Thymus (tissue), 11 donors: ENCODE results near the gene KIF14. TPM values are rescaled to one million over a fixed set of nuclear protein-coding genes. Genes with fewer than 3 reads are reported as not detected.
A peak's percentile ranks its signal among the peaks of the same experiment; 100 is the strongest.

ENCODE experiments used
- DNase-seq, 9 donors: peaks; one replicate each; pipeline ENCODE4 v3.0.0-alpha.2; 2013; ENCODE audit warnings: low spot score in 9 of 9, low read depth in 6 of 9, missing footprints in 1 of 9
- H3K27ac ChIP-seq, 2 donors: one replicate each; pipeline ENCODE4 v1.5.1; 2013; ENCODE audit warnings: control low read depth in 1 of 2, low read depth in 1 of 2, low read length in 1 of 2, mild to moderate bottlenecking in 1 of 2, moderate library complexity in 1 of 2
- H3K27me3 ChIP-seq, 2 donors: one replicate each; pipeline ENCODE4 v1.5.1; 2013; ENCODE audit warnings: low read length in 1 of 2; ENCODE audit not compliant: control insufficient read depth in 2 of 2, insufficient read depth in 1 of 2
- H3K36me3 ChIP-seq, 2 donors: one replicate each; pipeline ENCODE4 v1.5.1; 2013; ENCODE audit warnings: low read length in 1 of 2, mild to moderate bottlenecking in 1 of 2, moderate library complexity in 1 of 2; ENCODE audit not compliant: control insufficient read depth in 2 of 2, insufficient read depth in 2 of 2
- H3K4me1 ChIP-seq, 2 donors: one replicate each; pipeline ENCODE4 v1.5.1; 2013; ENCODE audit warnings: low read length in 2 of 2; ENCODE audit not compliant: control insufficient read depth in 2 of 2, insufficient read depth in 2 of 2
- H3K4me3 ChIP-seq, 2 donors: one replicate each; pipeline ENCODE4 v1.5.1; 2013; ENCODE audit warnings: low read length in 2 of 2, control low read depth in 1 of 2, mild to moderate bottlenecking in 1 of 2
- H3K9me3 ChIP-seq, 2 donors: one replicate each; pipeline ENCODE4 v1.5.1; 2013; ENCODE audit warnings: low read length in 1 of 2, mild to moderate bottlenecking in 1 of 2; ENCODE audit not compliant: control insufficient read depth in 2 of 2, insufficient read depth in 1 of 2
- WGBS: extraction: QIAGEN DNeasy Blood & Tissue Kit; methylation state at CpG from one replicate; pipeline ENCODE4 v1.1.7; 2013; 5-methylcytosine and 5-hydroxymethylcytosine counted together
- polyA plus RNA-seq: library from polyadenylated mRNA; stranded (reverse); fragments of 200-250 nt; gene quantifications from one replicate; pipeline ENCODE4 v1.2.3, GENCODE V29; 2013
- total RNA-seq: library from RNA; stranded (reverse); fragments of 120-200 nt; gene quantifications from one replicate; pipeline ENCODE4 v1.2.4, GENCODE V29; 2013
- donor health status: healthy.

Gene KIF14
- total and polyA plus RNA-seq, 2 donors: 1.4 to 14.4 TPM

GRCh38 chr1:200626853-200627534 is 6.4 kb upstream of the KIF14 start:
- Histone ChIP-seq H3K36me3 (no peaks in the 10 kb centered on the region), H3K27me3 (no peaks in the 10 kb centered on the region), H3K9me3 (no peaks in the 10 kb centered on the region), H3K27ac (no peak overlapping the region), H3K4me3 (no peak overlapping the region), H3K4me1 (peaks cover 0 to 12% of the 10 kb centered on the region in 2 donors)
- no peak for DNase-seq
- WGBS: 82% methylated on average over 5 of the region's 5 CpGs

DNA sequence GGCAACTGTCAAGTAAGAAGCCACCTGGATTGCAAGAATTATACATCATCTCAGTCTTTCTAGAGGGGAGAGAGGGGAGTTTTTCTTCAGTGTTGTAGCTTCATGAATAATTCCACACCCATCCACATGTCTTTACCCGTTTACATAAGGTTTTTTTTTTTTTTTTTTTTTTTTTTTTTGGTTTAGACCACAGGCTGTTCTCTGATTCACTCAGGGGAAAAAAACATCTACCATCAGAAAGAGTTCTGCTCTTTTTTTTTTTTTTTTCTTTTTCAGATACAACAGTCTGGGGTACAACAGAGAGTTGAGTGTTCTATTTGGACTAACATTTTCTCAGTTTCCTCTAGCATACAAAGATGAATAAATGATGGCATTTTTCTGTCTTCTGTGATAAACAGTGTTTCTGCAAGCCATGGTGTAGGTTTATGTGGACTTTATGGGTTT is 4.9 kb upstream of the KIF14 start:
- no peaks in the 10 kb centered on the region for H3K27me3 ChIP-seq
- WGBS: 0% methylated on average over 1 of the region's 1 CpG
- H3K27ac ChIP-seq: no peak overlapping the region
- no peak overlapping the region for H3K4me3 ChIP-seq
- H3K9me3 ChIP-seq: no peaks in the 10 kb centered on the region
- no peaks in the 10 kb centered on the region for H3K36me3 ChIP-seq
- DNase-seq: peak in 2 of 9 donors; percentile 10 to 45
- peaks cover 2 to 15% of the 10 kb centered on the region in 2 donors for H3K4me1 ChIP-seq

DNA sequence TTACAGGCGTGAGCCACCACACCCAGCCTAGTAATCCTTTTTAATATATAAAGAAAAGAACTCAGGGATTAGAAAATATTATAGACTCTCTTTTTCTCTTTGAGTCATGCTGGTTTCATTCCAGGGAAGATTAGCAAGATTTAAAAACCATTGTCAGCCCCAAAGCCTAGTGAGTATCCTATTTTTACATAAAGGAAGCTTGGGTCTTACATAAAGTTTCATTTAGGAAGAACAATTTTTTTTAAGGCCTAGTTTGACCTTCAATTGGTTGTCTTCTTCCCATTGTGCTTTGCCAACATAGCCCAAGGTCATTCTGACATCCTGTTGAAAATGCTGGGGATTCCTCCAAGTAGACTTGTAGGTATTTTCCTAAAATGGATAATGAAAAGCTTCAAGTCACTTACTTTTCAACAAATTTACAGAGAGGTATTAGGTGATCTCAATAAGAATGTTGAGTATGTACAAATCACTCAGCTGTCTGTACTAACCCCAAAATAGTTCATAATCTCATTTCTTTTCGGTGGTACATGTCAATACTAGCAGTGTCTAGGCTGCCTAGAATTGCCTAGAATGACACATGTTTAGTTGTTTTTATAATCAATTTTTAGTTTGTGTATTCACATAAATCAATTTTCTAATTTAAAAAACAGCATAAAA is 4.3 kb upstream of the KIF14 start:
- H3K36me3 ChIP-seq: no peaks in the 10 kb centered on the region
- no peak overlapping the region for H3K27ac ChIP-seq
- no peaks in the 10 kb centered on the region for H3K27me3 ChIP-seq
- no peaks in the 10 kb centered on the region for H3K9me3 ChIP-seq
- WGBS: 93% methylated on average over 2 of the region's 2 CpGs
- H3K4me1 ChIP-seq: peaks cover 4 to 15% of the 10 kb centered on the region in 2 donors
- H3K4me3 ChIP-seq: no peak overlapping the region
- no peak for DNase-seq

DNA sequence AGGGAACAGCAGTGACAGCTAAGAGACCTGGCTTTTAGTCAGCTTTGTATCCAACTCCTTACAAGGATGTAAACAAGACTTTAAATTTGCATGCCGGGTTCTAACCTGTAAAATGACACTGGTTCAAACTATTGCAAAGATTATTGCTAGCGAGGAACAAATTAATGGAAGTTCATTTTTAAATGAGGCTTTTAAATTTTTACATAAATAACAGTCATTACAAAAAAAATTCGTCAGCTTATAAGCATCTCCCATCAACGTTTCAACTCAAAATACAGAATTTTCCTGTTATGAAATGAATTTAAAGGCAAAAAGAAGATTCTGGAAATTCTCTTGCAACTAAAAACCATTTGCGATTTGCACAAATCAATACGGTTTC is 668 bp downstream of the KIF14 start:
- H3K9me3 ChIP-seq: no peaks in the 10 kb centered on the region
- H3K27me3 ChIP-seq: no peaks in the 10 kb centered on the region
- no peak overlapping the region for H3K27ac ChIP-seq
- 41% methylated on average over 6 of the region's 6 CpGs for WGBS
- H3K4me3 ChIP-seq: peak overlapping the region; percentile 72 to 84
- peaks cover 3 to 21% of the 10 kb centered on the region in 2 donors for H3K36me3 ChIP-seq
- peaks cover 4 to 15% of the 10 kb centered on the region in 2 donors for H3K4me1 ChIP-seq
- no peak for DNase-seq

DNA sequence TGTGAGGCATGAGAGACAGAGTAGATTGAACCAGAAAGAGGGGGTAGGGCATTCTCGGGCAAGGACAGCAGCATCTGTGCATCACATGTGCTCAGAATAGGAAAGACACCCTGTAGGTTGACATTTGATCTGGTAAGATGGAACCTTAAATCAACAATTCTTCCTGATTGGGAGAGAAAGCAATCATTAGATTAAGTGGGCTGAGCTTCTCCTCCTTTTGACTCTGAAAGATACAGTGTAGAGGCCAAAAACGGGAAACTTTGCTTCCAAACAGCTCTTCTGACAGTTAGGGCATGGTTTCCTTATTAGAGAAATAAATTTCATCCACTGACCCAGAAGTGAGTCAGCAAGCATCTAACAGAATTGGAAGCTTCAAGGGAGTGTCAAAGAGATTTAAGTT is 9.7 kb downstream of the KIF14 start:
- no peak for DNase-seq
- peaks cover 12 to 52% of the 10 kb centered on the region in 2 donors for H3K36me3 ChIP-seq
- H3K4me1 ChIP-seq: no peaks in the 10 kb centered on the region
- H3K27ac ChIP-seq: no peak overlapping the region
- H3K4me3 ChIP-seq: no peak overlapping the region
- no peaks in the 10 kb centered on the region for H3K27me3 ChIP-seq
- 80% methylated on average over 2 of the region's 2 CpGs for WGBS
- no peaks in the 10 kb centered on the region for H3K9me3 ChIP-seq

- Histone ChIP-seq H3K9me3 (no peaks in the 10 kb centered on the region), H3K27ac (no peak overlapping the region), H3K36me3 (peaks cover 8 to 46% of the 10 kb centered on the region in 2 donors), H3K4me3 (no peak overlapping the region), H3K4me1 (no peaks in the 10 kb centered on the region), H3K27me3 (no peaks in the 10 kb centered on the region)
- 99% methylated on average over 1 of the region's 1 CpG for WGBS
- DNase-seq: no peak
These were observed 17.9 kb downstream of the KIF14 start for GRCh38 chr1:200602632-200603031.

GRCh38 chr1:200590001-200590400 is 30.6 kb downstream of the KIF14 start:
- no peaks in the 10 kb centered on the region for H3K9me3 ChIP-seq
- no peak overlapping the region for H3K27ac ChIP-seq
- DNase-seq: no peak
- H3K4me3 ChIP-seq: no peak overlapping the region
- peaks cover 10 to 58% of the 10 kb centered on the region in 2 donors for H3K36me3 ChIP-seq
- no peaks in the 10 kb centered on the region for H3K27me3 ChIP-seq
- no peaks in the 10 kb centered on the region for H3K4me1 ChIP-seq
- 66% methylated on average over 1 of the region's 1 CpG for WGBS

GRCh38 chr1:200588698-200589097 is 31.9 kb downstream of the KIF14 start:
- H3K4me1 ChIP-seq: no peaks in the 10 kb centered on the region
- peaks cover 13 to 60% of the 10 kb centered on the region in 2 donors for H3K36me3 ChIP-seq
- DNase-seq: peak in 1 of 9 donors; percentile 6
- no peak overlapping the region for H3K27ac ChIP-seq
- no peaks in the 10 kb centered on the region for H3K9me3 ChIP-seq
- H3K4me3 ChIP-seq: no peak overlapping the region
- H3K27me3 ChIP-seq: no peaks in the 10 kb centered on the region

- Histone ChIP-seq H3K27ac (no peak overlapping the region), H3K9me3 (no peaks in the 10 kb centered on the region), H3K4me1 (no peaks in the 10 kb centered on the region), H3K4me3 (no peak overlapping the region), H3K27me3 (no peaks in the 10 kb centered on the region), H3K36me3 (peaks cover 15 to 34% of the 10 kb centered on the region in 2 donors)
- no peak for DNase-seq
- WGBS: 100% methylated on average over 1 of the region's 1 CpG
These were observed 56.2 kb downstream of the KIF14 start for GRCh38 chr1:200564319-200564718.
